Body of pancreas (tissue), 4 donors: ENCODE results near the gene ARHGAP15. TPM values are rescaled to one million over a fixed set of nuclear protein-coding genes. Genes with fewer than 3 reads are reported as not detected.

Source experiments
- ATAC-seq: fragments of 150-250 bp; one replicate; pipeline ENCODE4 v1.9.1; 2016
- DNase-seq, 4 donors: peaks; one replicate each; pipeline ENCODE4 v3.0.0-alpha.2; 2019
- H3K27ac ChIP-seq, 4 donors: fragments of 200-600 bp; sonication (generic); 1 replicate in 3 of 4; 2 replicates in 1 of 4; pipeline versions ENCODE4 v1.5.1 to v1.6.1; 2016 to 2019; ENCODE audit warnings: mild to moderate bottlenecking in 1 of 4, mixed read lengths in 1 of 4, moderate library complexity in 1 of 4
- H3K27me3 ChIP-seq, 2 donors: fragments of 200-600 bp; sonication (generic); one replicate each; pipeline ENCODE4 v1.6.0; 2016; ENCODE audit warnings: mild to moderate bottlenecking in 1 of 2
- H3K36me3 ChIP-seq, 2 donors: fragments of 200-600 bp; sonication (generic); replicated peaks in 1 of 2; 2 replicates each; pipeline ENCODE4 v1.5.1; 2016; ENCODE audit warnings: low read depth in 2 of 2; ENCODE audit not compliant: insufficient read depth in 1 of 2
- H3K4me1 ChIP-seq: fragments of 200-600 bp; sonication (generic); one replicate; pipeline ENCODE4 v1.6.0; 2016
- H3K4me3 ChIP-seq, 2 donors: fragments of 200-600 bp; sonication (generic); 1 replicate in 1 of 2; 2 replicates in 1 of 2; pipeline ENCODE4 v1.5.1; 2016 to 2019
- H3K9me3 ChIP-seq, 3 donors: fragments of 200-600 bp; sonication (generic); 1 replicate in 2 of 3; 2 replicates in 1 of 3; pipeline ENCODE4 v1.5.1; 2016
- CTCF ChIP-seq, 7 experiments: fragments of 450-650 bp in 4 of 7; fragments of 200-600 bp in 3 of 7; sonication (generic) in 3 of 7; IDR thresholded peaks; one replicate each; pipeline ENCODE4 v1.5.1; 2016 to 2019; ENCODE audit warnings: antibody characterized with exemption in 7 of 7
- POLR2A ChIP-seq, 3 donors: fragments of 450-650 bp; IDR thresholded peaks; one replicate each; pipeline ENCODE4 v1.6.1; 2016; ENCODE audit warnings: antibody characterized with exemption in 3 of 3, mild to moderate bottlenecking in 2 of 3
- WGBS, 2 donors: methylation state at CpG; one replicate each; pipeline ENCODE4 v1.1.5; 2017; 5-methylcytosine and 5-hydroxymethylcytosine counted together
- intact Hi-C: fragments of 100-400 bp; cut with DNase I; formaldehyde crosslinking; loops from one replicate; pipeline ENCODE4 v1.15.1; 2023
- total RNA-seq, 2 donors: library from RNA; depleted of rRNA; stranded (reverse); fragments of >200 nt; gene quantifications; one replicate each; pipeline ENCODE4 v1.1.0, GENCODE V29; 2016

Gene ARHGAP15
- total RNA-seq, 2 donors from 2014 or later: 1.3 TPM; not detected in 1

- 82 to 83% methylated on average over 7 of the region's 7 CpGs for WGBS, 2 donors
- H3K9me3 ChIP-seq: no peaks in the 10 kb centered on the region
- DNase-seq: no peak
- H3K4me3 ChIP-seq: no peak overlapping the region
- ATAC-seq: no peak
- intact Hi-C loops: no loop called here
- H3K4me1 ChIP-seq: no peaks in the 10 kb centered on the region
- H3K27me3 ChIP-seq: no peaks in the 10 kb centered on the region
- no peak for TF ChIP-seq CTCF (IDR thresholded peaks at IDR 0.05)
- TF ChIP-seq POLR2A (IDR thresholded peaks at IDR 0.05): no peak
- H3K36me3 ChIP-seq: no peaks in the 10 kb centered on the region
- no peak overlapping the region for H3K27ac ChIP-seq
Measured at GRCh38 chr2:143501106-143501676, 372.0 kb downstream of the ARHGAP15 start.

- 89 to 94% methylated on average over 2 of the region's 2 CpGs for WGBS, 2 donors
- ATAC-seq (no peak), DNase-seq (no peak)
- intact Hi-C loops: no loop called here
- Histone ChIP-seq H3K27me3 (no peaks in the 10 kb centered on the region), H3K27ac (no peak overlapping the region), H3K4me1 (no peaks in the 10 kb centered on the region), H3K9me3 (no peaks in the 10 kb centered on the region), H3K4me3 (no peak overlapping the region), H3K36me3 (no peaks in the 10 kb centered on the region)
- TF ChIP-seq CTCF (IDR thresholded peaks at IDR 0.05): no peak
- TF ChIP-seq POLR2A (IDR thresholded peaks at IDR 0.05): no peak
Measured at GRCh38 chr2:143503280-143503679, 374.1 kb downstream of the ARHGAP15 start.

- intact Hi-C loops: no loop called here
- no peak for ATAC-seq
- Histone ChIP-seq H3K27me3 (no peaks in the 10 kb centered on the region), H3K27ac (no peak overlapping the region), H3K36me3 (no peaks in the 10 kb centered on the region), H3K4me3 (no peak overlapping the region), H3K9me3 (no peaks in the 10 kb centered on the region), H3K4me1 (no peaks in the 10 kb centered on the region)
- DNase-seq: no peak
- WGBS, 2 donors: 93 to 97% methylated on average over 2 of the region's 2 CpGs
- TF ChIP-seq POLR2A (IDR thresholded peaks at IDR 0.05): no peak
- TF ChIP-seq CTCF (IDR thresholded peaks at IDR 0.05): no peak
Measured at GRCh38 chr2:143504397-143504796, 375.2 kb downstream of the ARHGAP15 start.

GRCh38 chr2:143505542-143505941, 376.3 kb downstream of the ARHGAP15 start:
- DNase-seq (no peak), ATAC-seq (no peak)
- Histone ChIP-seq H3K27me3 (no peaks in the 10 kb centered on the region), H3K27ac (no peak overlapping the region), H3K36me3 (no peaks in the 10 kb centered on the region), H3K9me3 (no peaks in the 10 kb centered on the region), H3K4me1 (no peaks in the 10 kb centered on the region), H3K4me3 (no peak overlapping the region)
- TF ChIP-seq POLR2A (IDR thresholded peaks at IDR 0.05) (no peak), CTCF (IDR thresholded peaks at IDR 0.05) (no peak)
- 80 to 86% methylated on average over 1 of the region's 1 CpG for WGBS, 2 donors
- intact Hi-C loops: no loop called here

GRCh38 chr2:143513081-143513480, 383.9 kb downstream of the ARHGAP15 start:
- 13 to 14% methylated on average over 2 of the region's 2 CpGs for WGBS, 2 donors
- Histone ChIP-seq H3K4me1 (no peaks in the 10 kb centered on the region), H3K9me3 (no peaks in the 10 kb centered on the region), H3K27me3 (no peaks in the 10 kb centered on the region), H3K36me3 (no peaks in the 10 kb centered on the region), H3K4me3 (no peak overlapping the region), H3K27ac (no peak overlapping the region)
- intact Hi-C loops: no loop called here
- ATAC-seq: peak; percentile 75
- DNase-seq: peak in 3 of 4 donors; percentile 18 to 26 (median 18)
- peak; percentile 40 to 54 (median 49) for TF ChIP-seq CTCF (IDR thresholded peaks at IDR 0.05)
- TF ChIP-seq POLR2A (IDR thresholded peaks at IDR 0.05): no peak
